HL-60/S4 (cell line): ENCODE results near the gene HUS1B.
"Not testable (repeated sequence)": the region's sequence is repeated elsewhere in the genome, so short reads cannot be mapped to it uniquely, and the experiment has no call there.

Experiments
- in situ Hi-C: fragments of 300-500 bp; cut with MboI; formaldehyde crosslinking; loops from 2 replicates; pipeline ENCODE4 v1.14.3; 2022; ENCODE audit warnings: low sequenced_read_pairs

HUS1B gene

DNA sequence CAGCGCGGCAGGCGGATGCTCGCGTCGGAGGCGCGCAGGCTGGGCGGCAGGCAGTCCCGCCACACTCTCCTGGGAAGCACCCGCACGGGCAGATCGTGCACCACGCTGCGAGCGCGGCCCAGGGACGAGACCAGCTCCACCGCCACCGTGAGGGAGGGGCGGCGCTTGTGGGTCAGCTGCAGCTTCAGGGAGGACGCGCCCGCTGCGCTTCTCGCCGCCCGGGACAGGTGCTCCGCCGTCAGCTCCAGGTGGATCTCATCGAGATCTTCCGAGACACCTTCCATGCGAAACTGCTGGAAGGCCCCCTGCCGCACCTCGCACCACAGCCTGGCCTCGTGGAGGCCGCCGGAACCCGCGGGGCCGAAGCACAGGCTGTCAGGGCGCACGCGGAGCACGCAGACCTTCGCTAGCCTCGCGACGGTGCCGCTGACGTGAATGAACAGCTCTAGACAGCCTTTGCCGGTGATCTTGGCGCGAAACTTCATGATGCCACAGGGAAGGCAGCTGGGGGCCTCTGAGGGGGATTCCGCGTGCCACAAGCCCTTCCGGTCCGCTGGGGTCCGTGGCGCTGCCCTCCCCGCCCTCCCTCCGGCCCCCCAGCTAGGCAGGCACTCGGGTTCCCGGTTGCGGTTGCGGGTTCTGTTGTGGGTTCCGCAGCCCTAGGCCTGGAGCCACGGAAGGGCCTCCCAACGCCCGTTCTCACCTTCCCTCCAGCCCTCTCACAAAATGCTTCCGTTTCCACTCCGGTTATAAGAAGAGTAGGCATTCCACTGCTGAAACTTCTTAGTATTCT, at the start of gene HUS1B:
Gene HUS1B, minus strand, starts transcription at position 641 of the 793 bp plus-strand sequence. Its CDS starts 156 bp downstream, at position 485.
- in situ Hi-C loops = no loop called here

DNA sequence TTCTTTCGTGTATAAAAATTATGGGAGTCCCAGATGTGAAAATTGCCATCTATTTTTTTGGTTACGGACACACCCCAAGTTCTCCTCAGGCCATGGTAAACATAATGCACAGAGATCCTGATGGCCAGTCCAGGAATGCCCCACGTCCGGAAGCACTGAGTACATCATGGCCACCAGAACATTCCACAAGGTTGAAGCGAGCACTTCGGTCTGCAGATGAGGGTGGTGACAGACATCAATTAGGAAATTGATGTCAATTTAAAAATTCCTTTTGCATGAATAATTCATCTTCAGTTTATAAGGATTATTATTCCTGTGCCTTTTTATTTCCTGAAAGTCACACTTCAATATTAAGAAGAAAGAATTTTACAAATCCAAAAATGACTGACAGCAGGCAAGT, 49.2 kb upstream of the HUS1B start:
- in situ Hi-C loops = no loop called here

DNA sequence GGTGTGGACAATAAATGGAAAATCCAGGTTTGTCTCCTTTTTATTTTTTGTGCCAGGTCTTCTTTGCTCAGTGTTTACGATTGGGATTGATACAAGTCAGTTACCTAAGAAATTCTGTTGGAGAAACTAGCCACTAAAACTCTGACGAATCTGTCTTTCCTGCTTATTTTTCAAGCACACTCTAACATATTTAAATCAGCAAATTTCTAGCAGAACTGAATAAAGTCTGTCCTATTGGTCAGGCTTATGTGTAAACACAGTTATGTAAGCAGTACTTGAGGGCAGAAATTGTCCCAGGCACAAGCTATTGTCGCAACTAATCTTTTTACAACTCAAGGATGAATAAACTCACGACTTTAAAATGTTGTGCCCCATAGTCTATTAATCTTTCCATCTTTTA, 48.1 kb upstream of the HUS1B start:
- in situ Hi-C loops = no loop called here

- in situ Hi-C loops = no loop called here
These were observed 47.1 kb upstream of the HUS1B start for GRCh38 chr6:704046-704445.

GRCh38 chr6:703552-703951, 46.7 kb upstream of the HUS1B start:
- in situ Hi-C loops = no loop called here

- in situ Hi-C loops = no loop called here
These were observed 45.0 kb upstream of the HUS1B start for GRCh38 chr6:701700-702479.

DNA sequence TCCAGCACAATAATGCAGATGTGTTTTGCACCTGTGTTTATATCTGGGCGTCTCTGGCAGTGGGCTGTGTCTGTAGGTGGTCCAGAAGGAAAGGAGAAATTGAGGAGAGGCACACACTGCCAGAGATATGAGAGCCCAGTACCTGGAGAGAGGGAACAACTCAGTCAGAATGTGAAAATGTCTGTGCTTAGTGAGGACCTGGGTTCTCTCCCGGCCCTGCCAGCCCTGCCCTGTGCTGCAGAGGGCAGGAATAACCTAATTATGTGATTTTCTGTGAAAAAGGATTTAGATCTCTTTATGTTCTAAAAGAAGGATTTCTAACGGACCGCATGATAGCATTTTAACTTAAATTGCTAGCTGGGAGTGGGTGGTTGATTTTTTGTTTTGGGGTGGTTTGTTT, 44.3 kb upstream of the HUS1B start:
- in situ Hi-C loops = no loop called here

- in situ Hi-C loops = no loop called here
These were observed 43.6 kb upstream of the HUS1B start for GRCh38 chr6:700490-700889.

DNA sequence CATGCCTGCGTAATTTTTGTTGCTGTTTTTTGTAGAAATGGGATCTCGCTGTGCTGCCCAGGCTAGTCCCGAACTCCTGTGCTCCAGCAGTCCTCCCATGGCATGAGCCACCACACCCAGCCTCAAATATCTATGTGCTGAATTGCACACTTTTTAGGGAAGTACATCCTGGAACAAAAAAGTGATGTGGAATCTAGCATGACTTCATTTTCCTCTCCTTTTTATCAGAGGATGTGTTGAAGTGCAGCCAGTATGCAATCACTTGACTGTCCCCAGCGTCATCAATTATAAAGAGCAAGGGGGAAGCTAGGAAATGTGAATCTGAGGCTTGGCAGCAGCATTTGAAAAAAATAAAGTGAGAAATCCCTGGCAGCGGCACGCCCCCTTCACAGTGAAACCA, 42.4 kb upstream of the HUS1B start:
- in situ Hi-C loops = no loop called here

DNA sequence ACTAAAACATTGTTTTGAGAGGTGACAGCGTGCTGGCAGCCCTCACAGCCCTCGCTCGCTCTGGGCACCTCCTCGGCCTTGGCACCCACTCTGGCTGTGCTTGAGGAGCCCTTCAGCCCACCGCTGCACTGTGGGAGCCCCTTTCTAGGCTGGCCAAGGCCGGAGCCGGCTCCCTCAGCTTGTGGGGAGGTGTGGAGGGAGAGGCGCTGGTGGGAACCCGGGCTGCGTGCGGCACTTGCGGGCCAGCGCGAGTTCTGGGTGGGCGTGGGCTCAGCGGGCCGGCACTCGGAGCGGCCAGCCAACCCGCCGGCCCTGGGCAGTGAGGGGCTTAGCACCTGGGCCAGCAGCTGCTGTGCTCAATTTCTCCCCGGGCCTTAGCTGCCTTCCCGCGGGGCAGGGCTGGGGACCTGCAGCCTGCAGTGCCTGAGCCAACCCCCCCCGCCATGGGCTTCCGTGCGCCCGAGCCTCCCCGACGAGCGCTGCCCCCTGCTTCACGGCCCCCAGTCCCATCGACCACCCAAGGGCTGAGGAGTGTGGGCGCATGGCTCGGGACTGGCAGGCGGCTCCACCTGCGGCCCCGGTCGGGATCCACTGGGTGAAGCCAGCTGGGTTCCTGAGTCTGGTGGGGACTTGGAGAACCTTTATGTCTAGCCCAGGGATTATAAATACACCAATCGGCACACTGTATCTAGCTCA, 37.7 kb upstream of the HUS1B start:
- in situ Hi-C loops = not testable (repeated sequence)

DNA sequence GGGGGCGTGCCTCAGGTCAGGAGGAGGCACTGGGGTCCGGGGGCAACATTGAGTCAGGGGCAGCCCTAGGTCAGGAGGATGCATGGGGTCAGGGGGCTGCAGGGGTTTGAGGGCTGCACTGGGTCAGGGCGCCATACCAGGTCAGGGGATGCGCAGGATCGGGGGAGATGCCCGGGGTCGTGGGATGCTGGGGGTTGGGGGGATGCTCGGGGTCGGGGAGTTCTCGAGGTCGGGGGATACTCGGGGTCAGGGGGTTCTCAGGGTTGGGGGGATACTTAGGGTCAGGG, 36.8 kb upstream of the HUS1B start:
- in situ Hi-C loops = no loop called here

DNA sequence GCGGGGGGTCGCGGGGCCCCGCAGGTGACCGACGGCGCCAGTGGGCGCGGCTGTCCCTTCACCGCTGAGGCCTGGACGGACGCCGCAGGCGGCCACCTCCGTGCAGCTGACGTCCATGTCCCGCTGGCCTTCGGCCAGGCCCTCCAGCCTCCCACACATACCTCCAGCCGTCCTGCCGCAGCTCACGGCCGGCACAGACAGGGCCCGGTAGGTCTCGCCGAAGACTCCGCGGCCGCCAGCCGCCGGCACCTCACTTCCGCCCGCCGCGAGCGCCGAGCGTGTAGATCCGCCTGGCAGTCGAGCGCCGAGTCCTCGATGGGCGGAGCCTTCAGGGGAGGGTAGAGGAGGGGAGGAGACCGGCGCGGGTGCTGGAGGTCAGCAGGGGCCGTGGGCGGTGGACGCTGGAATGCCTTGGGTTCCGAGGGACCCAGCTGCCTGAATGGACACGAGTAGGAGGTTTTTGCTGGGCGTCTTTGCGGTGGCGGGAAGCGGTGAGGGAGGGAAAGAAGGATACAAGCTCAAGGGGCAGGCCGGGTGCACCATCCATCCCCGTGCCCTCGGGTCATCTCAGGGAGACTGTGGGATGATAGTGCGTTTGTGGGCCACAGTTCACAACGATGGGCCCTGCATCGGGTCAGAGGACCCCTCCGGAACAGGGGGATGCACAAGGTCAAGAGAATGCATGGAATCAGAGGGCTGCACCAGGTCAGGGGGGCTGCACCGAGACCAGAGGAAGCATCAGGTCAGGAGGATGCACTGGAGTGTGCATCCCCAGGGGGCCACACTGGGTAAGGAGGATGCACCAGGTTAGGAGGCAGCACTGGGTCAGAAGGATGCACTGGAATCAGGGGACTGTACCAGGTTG, 36.2 kb upstream of the HUS1B start, which contains the start of gene EXOC2:
Gene EXOC2, minus strand, starts transcription at position 282 of the 865 bp plus-strand sequence. CDS start 55,321 bp downstream, outside the sequence.
- in situ Hi-C loops = no loop called here

- in situ Hi-C loops = no loop called here
These were observed 35.5 kb upstream of the HUS1B start for GRCh38 chr6:692356-692851.

DNA sequence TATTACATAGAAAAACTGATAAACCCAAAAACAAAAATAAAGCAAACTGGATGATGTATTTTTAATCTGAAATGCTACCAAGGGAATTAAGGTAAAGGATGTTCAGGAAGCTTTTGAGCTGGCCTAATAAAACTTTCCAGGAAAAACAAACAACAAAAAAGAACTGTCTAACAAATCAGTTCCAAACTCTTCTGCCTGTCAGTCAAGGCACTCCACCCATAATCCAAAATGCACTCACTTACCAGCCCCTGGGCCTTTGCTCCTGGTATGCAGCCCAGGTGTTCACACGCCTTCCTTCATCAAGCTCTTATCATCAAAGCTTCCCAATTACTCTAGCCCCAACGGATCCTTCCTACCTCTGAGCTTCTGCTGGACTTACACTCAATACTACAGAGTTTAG, 32.3 kb upstream of the HUS1B start:
- in situ Hi-C loops = no loop called here

- in situ Hi-C loops = no loop called here
These were observed 29.6 kb upstream of the HUS1B start for GRCh38 chr6:686497-686896.

DNA sequence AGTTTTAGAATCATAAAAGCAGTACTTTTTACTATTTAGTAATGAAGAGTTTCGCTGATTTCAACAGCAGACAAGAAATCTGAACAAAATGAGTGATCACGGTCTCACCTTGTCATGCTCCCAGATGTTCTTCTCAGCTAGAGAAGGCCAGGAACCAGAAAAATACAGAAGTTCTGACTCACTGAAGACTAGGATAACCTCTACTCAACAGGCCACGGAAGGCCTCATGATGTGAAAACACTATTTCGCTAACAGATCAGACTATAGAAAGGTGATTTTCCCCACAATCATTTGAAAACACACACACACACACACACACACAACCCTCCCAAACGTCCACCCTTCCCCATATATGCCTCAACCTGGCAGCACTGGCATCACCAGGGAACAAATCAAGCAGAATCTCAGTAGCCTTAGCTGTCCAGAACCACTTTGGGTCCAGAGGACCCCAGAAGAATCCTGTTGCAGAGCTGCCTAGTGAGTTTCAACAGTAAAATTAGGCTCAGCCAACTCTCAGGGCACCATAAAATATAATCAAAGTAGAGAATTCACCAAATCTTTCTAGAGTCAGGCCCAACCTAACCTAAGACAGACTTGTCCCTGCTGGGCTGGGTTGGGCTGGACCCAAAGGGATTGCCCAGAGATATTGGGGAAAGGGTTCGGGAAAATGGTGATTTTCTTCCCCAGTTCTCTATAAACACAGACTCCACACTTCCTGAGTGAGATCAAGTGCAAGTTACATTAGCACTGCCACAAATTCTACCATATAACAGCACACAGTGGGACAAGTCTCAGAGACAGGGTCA, 28.1 kb upstream of the HUS1B start:
- in situ Hi-C loops = no loop called here

DNA sequence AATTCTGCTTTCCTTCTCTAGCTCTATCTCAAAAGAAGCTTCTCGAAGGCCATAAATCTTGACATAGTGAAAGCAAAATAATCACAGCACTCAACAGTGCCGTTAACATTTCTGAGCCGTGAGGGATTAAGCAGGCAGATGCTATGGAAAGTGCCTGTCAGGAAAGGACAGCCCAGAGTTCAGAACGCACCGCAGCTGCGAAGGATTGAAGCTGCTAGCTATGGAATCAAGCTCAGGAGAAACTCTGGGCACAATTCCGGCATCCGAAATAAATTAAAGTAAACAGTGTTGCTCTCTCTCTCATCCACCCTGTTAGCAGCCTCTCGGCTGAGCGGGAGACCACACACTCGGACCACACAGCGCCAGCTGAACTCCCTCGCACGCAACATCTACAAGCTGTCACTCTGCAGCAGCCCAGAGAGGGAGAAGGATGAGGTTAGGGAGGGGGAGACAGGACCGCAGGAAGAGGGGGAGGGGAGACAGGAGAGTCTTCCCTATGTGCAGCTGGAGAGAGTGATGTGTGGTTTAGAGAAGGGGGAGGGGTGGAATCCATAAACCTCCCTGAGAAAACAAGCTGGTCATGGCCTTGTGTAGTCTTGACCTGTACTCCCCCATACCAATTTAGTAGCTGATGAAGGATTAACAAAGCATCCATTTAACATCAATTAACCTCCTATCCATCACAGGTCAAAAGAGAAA, 27.0 kb upstream of the HUS1B start:
- in situ Hi-C loops = no loop called here

- in situ Hi-C loops = no loop called here
These were observed 23.9 kb upstream of the HUS1B start for GRCh38 chr6:680666-681340.

- in situ Hi-C loops = no loop called here
These were observed 23.4 kb upstream of the HUS1B start for GRCh38 chr6:680251-680650.
